NCI-H128 (cell line): Measurements from ENCODE around the gene SORCS3.

Experiments
- DNase-seq: peaks from one replicate; lab custom pipeline; 2025; ENCODE audit not compliant: unreplicated experiment; lab: John Stamatoyannopoulos, UW

SORCS3 gene

DNA sequence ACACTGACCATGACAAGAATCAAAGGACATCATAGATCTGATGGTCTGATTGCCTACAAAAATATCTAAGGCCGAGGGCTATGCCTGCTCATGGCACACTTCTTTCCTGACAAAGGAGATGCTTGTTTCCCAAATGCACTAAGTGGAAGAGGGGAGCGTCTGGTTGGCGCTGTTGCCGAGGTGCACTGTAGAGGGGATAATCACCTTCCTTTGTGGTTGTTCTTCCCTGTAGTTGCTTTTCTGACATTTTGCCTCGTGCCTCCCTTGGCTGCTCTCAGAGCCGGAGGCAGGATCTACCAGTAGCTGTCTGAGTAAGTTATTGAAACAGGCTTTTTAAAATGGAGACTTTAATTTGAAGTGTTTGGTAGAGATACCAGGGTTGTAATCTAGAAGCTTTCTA, 352.0 kb downstream of the SORCS3 start:
- no peak for DNase-seq

DNA sequence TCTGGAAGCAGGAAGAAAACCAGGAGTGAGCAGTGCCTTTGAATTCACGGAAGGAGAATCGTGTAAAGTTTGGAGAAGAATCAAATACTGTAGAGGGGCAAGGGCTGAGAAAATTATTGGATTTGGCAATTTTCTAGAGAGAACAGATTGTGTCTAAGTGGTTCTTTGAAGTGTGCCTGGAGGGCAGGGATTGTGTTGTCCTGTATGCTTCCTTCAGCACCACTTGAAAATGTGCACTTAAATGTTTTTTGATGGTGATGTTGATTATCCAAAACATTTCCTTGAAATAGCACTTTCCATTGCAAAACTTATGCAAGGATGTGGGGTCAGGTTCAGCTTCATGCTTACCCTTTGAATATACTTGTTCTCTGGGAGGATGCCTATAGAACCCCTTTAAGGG, 360.2 kb downstream of the SORCS3 start:
- no peak for DNase-seq

DNA sequence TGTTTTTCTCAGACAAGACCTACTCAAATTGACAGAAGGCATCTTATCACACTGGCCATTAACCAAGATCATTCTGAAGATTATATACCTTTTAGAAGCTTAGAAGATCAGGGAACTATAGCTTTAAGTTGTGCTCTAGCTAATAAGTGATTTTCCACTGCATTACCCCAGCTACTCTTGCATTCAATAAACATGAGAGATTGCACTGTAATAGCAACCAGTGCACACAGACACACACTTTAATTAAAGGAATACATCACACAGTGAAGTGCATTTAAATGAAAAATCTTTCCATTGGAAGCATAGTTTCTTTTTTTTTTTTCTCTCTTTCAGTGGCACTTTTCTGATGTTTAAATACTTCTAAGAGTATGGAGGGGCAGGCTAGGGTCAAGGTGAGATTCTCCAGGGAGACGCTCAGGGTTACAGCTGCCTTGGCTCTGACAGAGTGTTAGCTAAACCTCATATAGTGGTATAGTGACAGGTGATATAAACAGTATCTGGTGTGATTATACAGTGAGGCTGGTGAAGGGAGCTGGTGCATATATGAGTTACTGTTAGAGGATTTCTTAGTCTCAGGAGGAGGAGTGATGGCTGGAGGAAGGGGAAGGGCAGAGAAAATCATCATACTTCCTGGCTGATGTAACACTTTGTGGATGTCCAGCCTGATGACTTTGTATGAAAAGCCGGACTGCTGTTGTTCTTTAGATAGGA, 369.5 kb downstream of the SORCS3 start:
- no peak for DNase-seq

DNA sequence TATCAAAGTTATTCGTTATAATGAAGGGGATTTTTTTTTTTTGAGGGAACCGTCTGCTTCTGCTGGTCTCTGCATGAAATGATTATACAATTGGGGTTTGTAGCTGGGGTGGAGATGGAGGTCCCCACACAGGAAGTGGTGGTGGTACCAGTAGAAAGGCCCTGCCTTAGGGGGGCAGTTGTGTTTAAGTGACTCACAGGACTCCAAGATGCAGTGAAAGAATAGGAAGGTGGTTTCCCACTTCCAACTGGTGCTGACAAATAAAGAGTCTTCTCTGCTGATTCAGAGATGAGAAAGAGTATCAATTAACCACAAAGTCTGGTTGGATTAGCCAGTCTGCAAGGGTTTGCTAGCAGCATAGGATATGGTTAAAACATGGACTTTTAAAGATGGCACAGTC, 376.0 kb downstream of the SORCS3 start:
- DNase-seq, result no peak

DNA sequence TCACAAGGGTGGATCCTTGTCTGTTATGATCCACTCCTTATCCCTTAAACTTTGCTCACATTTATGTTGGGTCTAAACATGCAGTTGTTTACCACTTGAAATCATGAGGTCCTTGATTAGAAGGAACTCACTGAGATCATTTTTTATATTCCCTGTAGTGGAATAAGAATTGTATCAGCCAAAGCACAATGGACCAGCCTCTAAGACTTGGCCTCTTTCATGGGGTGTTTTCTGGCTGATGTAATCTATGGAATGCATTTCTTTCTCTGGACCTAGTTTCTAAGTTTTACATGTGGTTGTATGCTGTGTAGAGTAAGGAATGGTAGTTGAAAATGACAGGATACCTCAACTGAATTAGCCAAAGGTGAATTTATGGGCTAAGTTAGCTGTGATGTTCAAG, 376.6 kb downstream of the SORCS3 start:
- no peak for DNase-seq

DNA sequence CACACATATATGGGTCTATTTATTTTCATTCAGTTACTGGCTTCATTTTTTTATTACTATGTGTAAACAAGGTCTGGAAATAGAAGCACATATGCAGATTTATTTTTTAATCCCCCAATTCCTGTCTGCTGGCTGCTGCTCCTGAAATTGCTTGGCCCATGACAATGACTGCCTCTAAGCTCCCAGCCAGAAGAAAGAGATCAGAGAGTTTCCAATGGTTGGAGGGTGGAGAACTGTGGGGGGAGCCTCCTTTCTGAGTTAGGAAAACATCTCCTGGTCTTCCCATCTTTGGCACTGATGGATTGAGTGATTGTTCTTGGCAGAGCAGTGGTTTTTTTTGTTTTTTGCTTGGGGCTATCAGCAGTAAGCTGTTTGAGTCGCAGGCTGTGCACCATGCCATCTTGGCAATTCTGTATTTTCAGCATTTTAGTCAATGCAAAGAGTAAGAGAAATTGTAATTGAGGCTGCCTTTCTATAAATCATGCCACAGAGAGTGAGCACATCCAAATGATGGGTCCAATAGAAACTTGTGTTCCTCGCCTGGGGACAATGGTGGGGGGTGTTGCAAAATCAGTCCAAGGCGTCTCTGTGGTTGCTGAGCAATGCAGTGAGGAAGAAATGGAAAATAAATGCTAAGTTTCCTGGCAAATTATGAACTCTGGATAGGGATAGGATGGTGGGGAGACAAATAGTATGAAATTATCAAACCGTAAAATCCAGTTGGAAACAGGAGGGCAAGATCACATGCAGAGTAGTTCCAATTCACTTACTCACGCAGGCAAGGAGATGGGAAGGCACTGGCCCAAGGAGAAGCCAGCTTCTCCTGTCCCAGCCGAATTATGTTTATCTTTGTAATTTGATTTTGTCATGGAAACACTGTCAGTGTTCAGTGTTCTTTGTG, 382.4 kb downstream of the SORCS3 start:
- DNase-seq, result no peak

DNA sequence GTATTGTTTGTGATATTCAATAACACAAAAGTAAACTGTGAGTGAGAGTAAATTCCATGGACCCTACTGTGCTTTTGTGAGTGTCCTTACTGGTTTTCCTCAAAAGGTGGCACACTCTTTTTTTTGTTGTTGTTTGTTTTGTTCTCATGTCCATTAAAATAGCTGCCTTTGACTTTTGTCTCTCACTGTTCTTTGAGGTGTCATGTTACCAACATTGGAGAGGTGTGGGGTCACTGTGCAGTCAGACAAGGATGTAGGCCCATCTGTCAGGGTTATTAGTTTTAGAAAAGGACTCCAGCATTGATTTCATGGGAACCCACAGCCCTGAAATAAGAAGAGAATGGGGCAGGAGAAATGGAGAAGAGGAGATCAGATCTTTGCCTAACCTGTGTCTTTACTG, 383.1 kb downstream of the SORCS3 start:
- DNase-seq, result no peak

DNA sequence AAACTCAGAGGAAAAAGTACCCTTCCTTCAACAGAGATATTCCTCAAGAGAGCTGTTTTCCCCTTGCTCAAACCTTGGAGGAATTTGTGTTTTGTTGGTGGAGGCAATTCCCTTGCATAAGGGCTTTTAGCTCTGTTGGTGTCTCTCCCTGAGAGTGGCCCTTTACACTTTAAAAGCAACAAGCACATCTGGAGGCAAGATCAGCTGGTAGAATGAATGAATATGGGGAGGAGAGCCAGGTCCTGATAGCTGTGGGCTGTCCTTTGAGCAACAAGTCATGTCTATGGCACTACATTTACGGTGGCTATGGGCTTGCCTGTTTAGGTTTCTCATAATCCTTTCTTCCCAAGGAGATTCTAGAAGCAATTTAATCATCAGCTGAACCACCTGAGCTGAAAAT, 384.0 kb downstream of the SORCS3 start:
- DNase-seq, result no peak

DNA sequence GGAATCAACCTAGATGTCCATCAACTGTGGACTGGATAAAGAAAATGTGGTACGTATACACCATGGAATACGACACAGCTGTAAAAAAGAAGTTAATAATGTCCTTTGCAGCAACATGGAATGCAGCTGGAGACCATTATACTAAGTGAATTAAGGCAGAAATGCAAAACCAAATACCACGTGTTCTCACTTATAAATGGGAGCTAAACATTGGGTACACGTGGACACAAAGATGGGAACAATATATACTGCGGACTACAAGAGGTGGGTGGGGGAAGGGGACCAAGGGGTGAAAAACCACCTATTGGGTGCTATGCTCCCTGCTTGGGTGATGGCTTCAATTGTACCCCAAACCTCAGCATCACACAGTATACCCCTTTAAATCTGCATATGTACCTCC, 385.5 kb downstream of the SORCS3 start:
- no peak for DNase-seq

DNA sequence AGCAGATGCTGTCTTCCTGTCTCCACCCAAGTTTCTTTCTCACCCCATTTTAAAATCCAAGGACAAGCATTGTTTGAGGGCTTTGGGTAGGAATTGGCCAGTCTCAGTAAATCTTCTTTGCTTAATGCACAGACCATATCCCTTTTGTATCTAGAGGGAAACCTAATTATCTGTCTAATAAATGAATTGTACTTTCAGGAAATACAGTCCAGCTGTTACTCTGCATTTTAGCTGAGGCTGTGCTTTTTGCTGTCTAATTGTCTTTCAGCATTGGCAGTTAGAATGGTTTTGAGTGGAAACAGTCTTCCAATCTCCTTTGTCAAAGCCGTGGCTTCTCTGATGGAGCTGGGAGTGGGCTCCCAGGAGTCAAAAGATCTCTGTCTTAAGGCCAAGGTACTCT, 388.2 kb downstream of the SORCS3 start:
- DNase-seq, result no peak

DNA sequence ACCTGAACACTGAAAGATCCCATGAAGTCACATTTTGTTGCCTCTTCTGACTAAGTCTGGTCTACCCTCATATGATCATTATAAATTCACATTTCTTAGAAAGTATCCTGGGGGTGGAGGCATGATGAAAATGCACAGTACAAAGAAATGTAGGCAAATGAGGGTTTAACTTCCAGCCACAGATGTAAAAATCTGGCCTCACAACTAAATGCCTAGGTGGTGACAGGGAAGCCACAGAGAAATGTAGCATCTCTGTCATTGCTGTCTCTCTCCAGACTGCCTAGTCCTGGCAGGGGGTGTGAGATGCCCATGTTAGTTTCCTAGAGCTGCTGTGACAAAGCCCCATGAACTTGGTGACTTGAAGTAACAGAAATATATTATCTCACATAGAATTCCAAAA, 395.9 kb downstream of the SORCS3 start:
- no peak for DNase-seq

DNA sequence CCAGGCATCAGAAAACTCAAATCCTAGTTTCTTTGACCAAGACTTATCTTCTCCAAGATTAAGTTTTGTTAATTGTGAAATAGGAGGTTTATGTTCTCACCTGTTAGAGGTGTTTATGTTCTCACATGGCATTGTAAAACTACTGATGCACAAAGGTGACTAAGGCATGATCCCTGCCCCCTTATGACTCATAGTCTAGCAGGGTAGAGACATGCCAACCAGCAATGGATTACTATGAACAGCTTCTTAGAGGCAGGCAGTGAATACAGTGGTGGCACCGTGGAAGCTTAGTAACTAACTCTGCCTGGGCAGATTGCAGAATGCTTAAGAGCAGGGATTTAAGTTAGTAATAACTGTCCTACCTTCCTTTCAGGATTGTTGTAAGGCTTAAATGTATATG, 400.9 kb downstream of the SORCS3 start:
- DNase-seq, result no peak

DNA sequence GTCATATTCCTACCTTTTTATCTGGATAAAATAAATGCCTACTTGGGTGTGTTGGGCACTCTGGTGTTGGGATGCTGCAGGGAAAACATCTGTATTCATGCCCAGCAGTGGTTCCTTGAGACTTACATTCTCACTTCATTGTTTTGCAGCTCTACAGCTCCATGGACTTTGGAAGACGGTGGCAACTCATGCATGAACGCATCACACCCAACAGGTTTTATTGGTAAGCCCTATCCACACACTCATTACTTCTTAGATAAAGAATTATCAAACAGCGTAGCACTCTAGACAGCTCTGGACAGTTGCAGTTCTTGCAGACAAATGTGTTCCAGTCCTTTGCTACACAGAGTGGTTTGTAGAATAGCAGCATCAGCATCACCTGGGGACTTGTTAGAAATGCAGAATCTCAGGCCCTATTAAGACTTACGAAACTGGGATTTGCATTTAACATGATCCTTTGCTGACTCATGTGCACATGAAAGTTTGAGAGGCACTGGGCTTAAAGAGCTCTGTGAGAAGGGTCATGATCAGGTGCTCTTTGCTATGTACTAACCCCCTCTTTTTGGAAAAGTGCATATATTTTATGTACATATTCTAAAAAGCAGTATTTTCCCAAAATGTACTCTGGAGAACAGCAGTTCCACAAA, 401.9 kb downstream of the SORCS3 start:
- DNase-seq, result no peak

DNA sequence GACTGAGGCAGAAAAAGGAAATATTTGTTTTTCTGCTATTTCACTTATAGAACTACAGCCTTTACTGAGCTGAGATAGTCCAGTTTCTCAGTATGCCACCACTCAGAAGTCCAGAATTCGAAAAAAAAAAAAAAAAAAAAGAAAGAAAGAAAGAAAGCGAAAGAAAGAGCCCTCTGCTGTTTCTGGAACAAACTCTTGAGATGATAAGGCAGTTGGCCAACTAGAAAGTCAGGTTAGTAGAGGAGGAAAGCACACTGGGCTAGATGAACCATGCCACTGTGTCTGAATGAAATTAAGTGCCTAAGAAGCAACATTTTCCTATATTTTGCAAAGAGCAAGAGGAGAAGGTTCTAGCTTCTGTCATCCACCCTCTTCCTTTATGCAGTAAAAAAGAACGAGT, 403.8 kb downstream of the SORCS3 start:
- DNase-seq, result no peak

DNA sequence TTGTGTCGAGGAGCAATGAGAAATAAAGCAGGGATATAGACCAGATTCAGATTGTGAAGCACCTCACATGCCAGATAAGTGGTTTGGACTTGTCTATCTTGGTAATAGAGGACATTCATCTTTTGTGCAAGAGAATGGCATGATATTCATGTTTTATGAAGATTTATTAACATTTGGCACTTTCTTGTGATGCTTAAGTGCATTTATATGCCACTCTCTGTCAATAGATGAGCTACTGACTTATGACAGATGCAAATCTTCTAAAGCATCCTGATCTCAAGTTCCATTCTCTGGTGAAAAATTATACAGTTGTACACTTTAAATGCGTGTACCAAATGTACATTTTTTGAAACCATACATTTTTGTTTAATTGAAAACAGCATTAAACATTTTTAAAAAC, 415.3 kb downstream of the SORCS3 start:
- DNase-seq, result no peak

DNA sequence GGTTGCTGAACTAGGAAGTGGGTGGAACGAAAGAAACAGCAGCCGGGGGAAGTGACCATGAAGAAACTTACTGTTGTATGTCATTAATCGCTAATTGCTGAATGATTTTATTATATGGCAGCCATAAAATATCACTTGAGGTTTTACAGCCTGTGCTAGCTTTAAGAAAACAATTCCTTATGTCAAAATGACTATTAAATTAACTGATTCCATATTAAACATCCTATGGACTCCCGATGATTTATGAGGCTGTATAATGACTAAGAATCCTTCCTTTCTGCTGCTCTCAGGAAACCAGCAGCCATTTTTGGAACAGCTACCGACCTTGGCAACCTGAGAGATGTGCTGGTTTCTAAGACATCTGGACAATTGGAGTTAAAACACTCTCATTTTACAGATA, 421.9 kb downstream of the SORCS3 start:
- no peak for DNase-seq

DNA sequence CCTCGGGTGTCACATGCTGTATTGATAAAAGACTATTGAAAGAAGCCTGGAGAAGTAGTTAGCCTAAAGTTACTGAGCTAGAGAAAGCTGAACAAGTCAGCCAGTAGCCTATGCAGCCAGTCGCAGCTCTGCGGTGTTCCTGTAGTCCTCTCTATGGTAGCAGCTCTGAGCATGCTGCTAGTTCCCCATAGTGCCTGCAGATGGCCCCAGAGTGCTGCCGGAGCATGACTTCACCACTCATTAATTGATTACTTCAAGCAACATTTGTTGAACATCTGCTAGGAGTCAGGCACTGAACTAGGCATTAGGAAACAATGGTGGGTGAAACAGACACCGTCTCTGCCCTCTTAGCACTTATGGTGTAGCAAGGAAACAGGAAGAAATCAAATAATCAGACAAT, 422.7 kb downstream of the SORCS3 start:
- no peak for DNase-seq

DNA sequence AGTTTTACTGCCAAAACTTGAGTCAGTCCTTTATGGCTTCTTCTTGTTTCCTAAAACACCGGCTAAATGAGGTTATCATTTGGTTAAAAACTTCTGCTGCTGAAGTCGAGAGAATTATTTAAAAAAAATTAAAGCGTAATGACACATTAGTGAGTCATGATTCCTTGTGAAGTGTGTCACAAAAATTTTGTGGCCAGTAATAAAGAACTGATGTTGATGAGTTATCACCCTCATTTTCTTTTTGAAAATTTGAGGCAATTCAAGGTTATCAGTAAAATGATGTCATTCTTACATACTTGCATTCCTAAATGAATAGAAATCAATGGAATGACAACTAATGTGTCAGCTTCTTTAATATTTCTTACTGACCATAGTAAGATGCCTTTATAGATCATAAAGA, 427.4 kb downstream of the SORCS3 start:
- DNase-seq, result no peak

DNA sequence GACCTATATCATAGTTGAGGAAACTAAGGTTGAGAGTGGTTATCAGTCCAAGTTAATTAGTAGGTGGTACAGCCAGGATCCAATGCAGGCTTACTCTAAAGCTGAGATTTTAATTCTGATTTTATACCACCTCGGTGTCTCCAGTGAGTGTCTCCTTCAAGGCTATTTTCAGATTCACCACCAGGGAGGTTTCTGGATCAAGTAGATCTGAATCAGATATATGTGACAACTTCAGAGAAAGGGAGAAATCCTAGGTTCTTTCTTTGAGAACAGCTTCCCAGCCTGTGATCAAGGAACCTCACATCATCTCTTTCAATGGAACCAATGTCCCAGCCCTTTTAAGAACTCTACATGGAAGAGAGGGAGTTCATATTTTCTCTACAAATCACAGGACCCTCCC, 429.2 kb downstream of the SORCS3 start:
- DNase-seq, result no peak

DNA sequence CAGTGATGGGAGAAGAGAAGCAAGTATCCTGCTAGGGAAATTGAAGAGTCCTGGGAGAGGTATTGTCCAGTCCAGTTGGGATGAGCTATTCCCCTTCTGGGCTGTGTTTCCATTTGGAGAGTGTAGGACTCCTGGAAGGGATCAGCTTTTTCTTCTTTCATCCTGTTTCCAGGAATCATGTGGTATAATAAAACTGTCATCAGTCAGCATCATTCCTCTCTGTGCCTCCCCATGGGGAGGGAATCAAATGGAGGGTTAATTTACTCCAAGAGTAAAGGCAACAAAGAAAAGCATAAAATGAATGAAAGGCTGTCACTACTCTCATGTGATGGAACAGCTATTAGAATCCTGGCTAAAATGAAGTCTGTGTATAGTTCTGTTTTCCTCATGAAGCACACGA, 429.9 kb downstream of the SORCS3 start:
- DNase-seq, result no peak

DNA sequence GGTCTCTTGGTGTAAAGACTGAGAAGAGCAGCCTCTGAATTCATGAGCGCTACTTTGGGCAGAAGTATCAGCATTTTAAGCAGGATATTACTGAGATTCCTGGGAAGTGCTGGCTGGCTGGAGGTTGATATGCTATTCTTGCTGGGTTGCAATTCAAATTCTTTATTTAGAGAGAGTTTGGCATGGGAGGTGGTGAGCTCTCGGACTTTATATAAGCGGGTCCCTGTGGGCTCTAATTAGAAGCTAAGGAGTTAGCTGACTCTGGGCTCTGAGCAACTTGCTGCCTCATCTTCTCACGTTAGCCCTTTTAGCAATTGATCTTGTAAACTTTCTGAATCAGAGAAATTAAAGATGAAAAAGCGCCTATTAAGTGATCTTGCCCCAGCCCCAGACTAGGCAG, 430.9 kb downstream of the SORCS3 start:
- DNase-seq, result no peak

DNA sequence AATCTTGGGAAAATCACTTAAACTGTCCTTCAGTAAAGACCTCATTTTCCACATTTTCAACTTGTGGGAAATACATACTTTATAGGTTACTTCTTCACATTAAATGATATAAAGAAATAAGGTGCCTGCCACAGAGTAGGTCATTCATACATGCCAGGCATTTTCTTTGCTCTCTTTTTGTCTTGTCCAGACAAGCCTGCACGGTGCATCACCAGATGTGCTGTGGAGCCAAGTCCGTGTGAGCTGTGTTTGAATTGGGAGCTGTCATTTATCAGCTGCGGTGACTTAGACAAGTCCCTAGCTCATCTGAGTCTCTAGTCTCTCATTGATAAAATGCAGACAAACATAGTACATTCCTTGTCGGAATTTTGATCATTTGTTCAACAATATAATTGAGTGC, 432.9 kb downstream of the SORCS3 start:
- DNase-seq, result no peak
